Colonic mucosa (tissue), 4 donors: ENCODE results near the gene HOXA11. TPM values are rescaled to one million over a fixed set of nuclear protein-coding genes. Genes with fewer than 3 reads are reported as not detected.

ENCODE experiments used
- DNase-seq: peaks from one replicate; pipeline ENCODE4 v3.0.0-alpha.2; 2020
- H3K27ac ChIP-seq: fragments of 200-600 bp; one replicate; pipeline ENCODE4 v1.8.0; 2021
- H3K27me3 ChIP-seq: fragments of 200-600 bp; one replicate; pipeline ENCODE4 v1.8.0; 2021
- H3K36me3 ChIP-seq: fragments of 200-600 bp; one replicate; pipeline ENCODE4 v1.8.0; 2021
- H3K4me1 ChIP-seq: fragments of 200-600 bp; one replicate; pipeline ENCODE4 v1.8.0; 2021; ENCODE audit warnings: mild to moderate bottlenecking
- H3K4me3 ChIP-seq: fragments of 200-600 bp; one replicate; pipeline ENCODE4 v1.8.0; 2021
- H3K9ac ChIP-seq, 2 donors: one replicate each; pipeline ENCODE4 v1.7.0; 2013; ENCODE audit warnings: control low read depth in 2 of 2, low read depth in 2 of 2, low read length in 2 of 2
- H3K9me3 ChIP-seq: fragments of 200-600 bp; one replicate; pipeline ENCODE4 v1.8.0; 2021
- CTCF ChIP-seq: fragments of 200-600 bp; IDR thresholded peaks from one replicate; pipeline ENCODE4 v1.8.0; 2022; ENCODE audit warnings: antibody characterized with exemption, mild to moderate bottlenecking
- intact Hi-C: fragments of 100-400 bp; cut with DNase I; formaldehyde crosslinking; loops from one replicate; pipeline ENCODE4 v1.14.1; 2022
- microRNA-seq: library from miRNA; unstranded; fragments of <30 nt; microRNA quantifications from one replicate; pipeline ENCODE4, GENCODE V29; 2019
- total RNA-seq, 2 donors: library from RNA; stranded (reverse); fragmentation: NEBNext Ultra II Directional in 1 of 2; extraction: Animal tissue kit (Norgen Biotek cat#: 25700) in 1 of 2; gene quantifications; one replicate each; pipeline ENCODE4 v1.2.1, GENCODE V29; 2021
- donor health status: healthy.
- donor health status: DM: no; HTN: no; CAD: no.
- donor health status: DM: no; HTN: no; CAD: no.

HOXA11 gene
- total RNA-seq, 2 donors from 2014 or later: 2.9 to 3.7 TPM

- no peaks in the 10 kb centered on the region for H3K9me3 ChIP-seq
- peak overlapping the region; percentile 19 for H3K27ac ChIP-seq
- peak; percentile 53 for DNase-seq
- H3K27me3 ChIP-seq: no peaks in the 10 kb centered on the region
- H3K4me3 ChIP-seq: no peak overlapping the region
- no peaks in the 10 kb centered on the region for H3K36me3 ChIP-seq
- peak overlapping the region in 1 of 2 donors; percentile 64 for H3K9ac ChIP-seq
- H3K4me1 ChIP-seq: peaks cover 9% of the 10 kb centered on the region
- no peak for TF ChIP-seq CTCF
- intact Hi-C loops: no loop called here
These were observed 50.6 kb downstream of the HOXA11 start for GRCh38 chr7:27134392-27134791.

- intact Hi-C loops: no loop called here
- Histone ChIP-seq H3K27me3 (no peaks in the 10 kb centered on the region), H3K27ac (peak overlapping the region; percentile 19)
These were observed 51.4 kb downstream of the HOXA11 start for GRCh38 chr7:27133409-27134231.

GRCh38 chr7:27132978-27133377 is 52.1 kb downstream of the HOXA11 start:
- Histone ChIP-seq H3K9me3 (no peaks in the 10 kb centered on the region), H3K27me3 (no peaks in the 10 kb centered on the region), H3K9ac (peak overlapping the region in 1 of 2 donors; percentile 64), H3K27ac (no peak overlapping the region), H3K4me3 (no peak overlapping the region), H3K4me1 (peaks cover 9% of the 10 kb centered on the region), H3K36me3 (no peaks in the 10 kb centered on the region)
- DNase-seq: peak; percentile 14
- TF ChIP-seq CTCF: no peak
- intact Hi-C loops: no loop called here

More at GRCh38 chr7:27133409-27134231, 51.4 kb downstream of the HOXA11 start:
- no peak overlapping the region for H3K4me3 ChIP-seq
- peak; percentile 69 for DNase-seq
- peaks cover 9% of the 10 kb centered on the region for H3K4me1 ChIP-seq
- TF ChIP-seq CTCF: no peak
- no peaks in the 10 kb centered on the region for H3K36me3 ChIP-seq
- peak overlapping the region in 1 of 2 donors; percentile 64 for H3K9ac ChIP-seq
- no peaks in the 10 kb centered on the region for H3K9me3 ChIP-seq

- no peaks in the 10 kb centered on the region for H3K36me3 ChIP-seq
- no peak for DNase-seq
- H3K4me1 ChIP-seq: peaks cover 9% of the 10 kb centered on the region
- peak overlapping the region in 1 of 2 donors; percentile 3 for H3K9ac ChIP-seq
- intact Hi-C loops: no loop called here
- H3K4me3 ChIP-seq: no peak overlapping the region
- no peaks in the 10 kb centered on the region for H3K27me3 ChIP-seq
- no peak for TF ChIP-seq CTCF
- no peaks in the 10 kb centered on the region for H3K9me3 ChIP-seq
- no peak overlapping the region for H3K27ac ChIP-seq
These were observed 52.8 kb downstream of the HOXA11 start for GRCh38 chr7:27132214-27132613.

- intact Hi-C loops: no loop called here
- peak overlapping the region; percentile 60 for H3K4me3 ChIP-seq
- no peak for DNase-seq
- no peak for TF ChIP-seq CTCF
- no peaks in the 10 kb centered on the region for H3K27me3 ChIP-seq
- peaks cover 5% of the 10 kb centered on the region for H3K4me1 ChIP-seq
- peak overlapping the region; percentile 81 for H3K27ac ChIP-seq
- H3K9ac ChIP-seq: peak overlapping the region; percentile 84 to 93
- H3K36me3 ChIP-seq: no peaks in the 10 kb centered on the region
- no peaks in the 10 kb centered on the region for H3K9me3 ChIP-seq
These were observed 53.6 kb downstream of the HOXA11 start for GRCh38 chr7:27131390-27131819.

Small RNAs within 50 kb of the gene (microRNA-seq; reads per million reads assigned to microRNA genes)
- gene MIR196B: 11,097 reads per million, percentile 93 among the genes with 10 or more reads in this experiment

Other genes with a start within 250 kb of the HOXA11 start
- 1 to 10 TPM; 1.7 to 2.0 TPM for gene HOXA1, start 89.2 kb downstream of the HOXA11 start, total RNA-seq
- gene HOXA2, start 82.5 kb downstream of the HOXA11 start, total RNA-seq: 1 to 10 TPM; 1.8 to 2.4 TPM
- gene HOXA4, start 54.5 kb downstream of the HOXA11 start, total RNA-seq: 1 to 10 TPM; 3.3 to 4.5 TPM
- 10 to 100 TPM in 1 of 2 donors, 1 to 10 TPM in 1; 9.6 to 18.7 TPM for gene HOXA5, start 41.6 kb downstream of the HOXA11 start, total RNA-seq
- gene HOXA6, start 37.5 kb downstream of the HOXA11 start, total RNA-seq: 10 to 100 TPM; 10.9 to 29.6 TPM
- 10 to 100 TPM; 13.3 to 14.1 TPM for gene HOXA3, start 32.6 kb downstream of the HOXA11 start, total RNA-seq
- 10 to 100 TPM; 21.9 to 24.4 TPM for gene HOXA7, start 28.6 kb downstream of the HOXA11 start, total RNA-seq
- gene HOXA9, start 19.7 kb downstream of the HOXA11 start, total RNA-seq: 10 to 100 TPM; 19.5 to 22.1 TPM
- gene HOXA10, start 10.9 kb downstream of the HOXA11 start, total RNA-seq: 10 to 100 TPM; 25.4 to 26.0 TPM
- gene HOXA13, start 14.9 kb upstream of the HOXA11 start, total RNA-seq: 10 to 100 TPM; 22.7 to 33.8 TPM
- gene EVX1, start 57.6 kb upstream of the HOXA11 start, total RNA-seq: 1 to 10 TPM in 1 of 2 donors, under 1 TPM in 1; 0.32 to 1.5 TPM